ENCODE results near the gene SOX6.

SOX6 gene

GRCh38 chr11:16169956-16170847 is 186.1 kb downstream of the SOX6 start:
- TF ChIP-seq CTCF (IDR thresholded peaks at IDR 0.05; ENCODE audit: insufficient read depth, low read depth, low read length, missing control alignments): no peak
- H3K4me3 ChIP-seq (ENCODE audit: low read length): no peak overlapping the region

DNA sequence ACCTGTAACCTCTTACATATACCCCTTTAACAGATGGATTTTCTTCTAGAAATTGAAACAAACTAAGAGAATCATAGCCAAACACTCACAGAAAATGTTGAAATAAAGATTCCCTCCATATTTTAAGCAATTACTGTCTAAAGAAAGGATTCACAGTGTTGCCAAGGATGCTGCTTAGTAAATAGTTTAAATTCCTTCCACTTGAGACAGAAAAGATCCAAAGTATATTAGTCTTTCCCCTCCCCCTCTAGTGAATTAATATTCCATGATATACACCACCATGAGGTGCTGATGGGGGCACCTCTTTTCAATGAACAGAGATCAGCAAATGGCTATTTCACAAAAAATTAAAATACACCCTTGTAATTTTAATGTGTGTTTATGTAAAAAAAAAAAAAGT is 186.8 kb downstream of the SOX6 start:
- no peak for DNase-seq (ENCODE audit: low read depth)
- no peak overlapping the region for H3K4me3 ChIP-seq (ENCODE audit: low read length)
- no peak for TF ChIP-seq CTCF (IDR thresholded peaks at IDR 0.05; ENCODE audit: insufficient read depth, low read depth, low read length, missing control alignments)

More at GRCh38 chr11:16169956-16170847, 186.1 kb downstream of the SOX6 start:
- DNase-seq (ENCODE audit: low read depth): no peak

GRCh38 chr11:16167706-16168487 is 188.4 kb downstream of the SOX6 start:
- H3K4me3 ChIP-seq (ENCODE audit: low read length): no peak overlapping the region
- no peak for TF ChIP-seq CTCF (IDR thresholded peaks at IDR 0.05; ENCODE audit: insufficient read depth, low read depth, low read length, missing control alignments)
- no peak for DNase-seq (ENCODE audit: low read depth)

DNA sequence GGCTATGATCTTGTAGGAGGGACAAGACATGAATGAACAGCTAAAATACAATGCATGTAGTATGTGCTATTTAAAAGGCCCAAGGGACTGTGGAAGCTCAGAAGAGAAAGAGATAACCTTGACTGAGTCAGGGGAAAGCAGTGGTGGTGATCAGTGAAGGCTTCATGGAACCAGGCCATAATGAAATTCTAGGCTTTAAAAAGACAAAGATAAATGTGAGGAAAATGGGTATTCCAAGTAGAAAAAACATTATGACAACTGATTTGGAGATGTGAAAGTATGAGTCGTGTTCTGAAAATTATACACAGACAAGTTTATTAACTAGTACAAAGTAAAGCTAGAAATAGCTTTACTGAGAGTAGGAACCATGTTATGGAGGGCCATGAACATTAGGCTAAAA is 189.8 kb downstream of the SOX6 start:
- no peak overlapping the region for H3K4me3 ChIP-seq (ENCODE audit: low read length)

DNA sequence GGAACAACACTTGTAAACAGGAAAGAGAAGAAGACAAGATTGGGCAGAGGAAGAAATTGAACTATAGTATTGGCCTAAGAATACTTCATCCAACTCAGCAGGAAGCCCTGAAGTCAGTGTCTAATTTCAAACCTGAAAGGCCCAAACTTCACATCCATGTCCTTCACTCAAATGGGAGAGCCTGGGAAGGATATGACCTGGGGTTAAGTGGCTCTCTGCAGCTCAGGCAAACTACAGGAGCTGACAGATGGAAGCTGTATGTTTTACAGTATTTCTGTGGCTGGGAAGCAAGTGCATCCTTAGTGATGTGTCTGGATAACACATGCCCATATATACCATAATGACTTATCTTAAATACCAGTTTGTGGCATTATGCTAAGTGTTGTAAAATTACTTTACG is 196.2 kb downstream of the SOX6 start:
- no peak for TF ChIP-seq CTCF (IDR thresholded peaks at IDR 0.05; ENCODE audit: insufficient read depth, low read depth, low read length, missing control alignments)
- no peak for DNase-seq (ENCODE audit: low read depth)
- H3K4me3 ChIP-seq (ENCODE audit: low read length): no peak overlapping the region

More for the DNA sequence above, 189.8 kb downstream of the SOX6 start:
- no peak for DNase-seq (ENCODE audit: low read depth)
- no peak for TF ChIP-seq CTCF (IDR thresholded peaks at IDR 0.05; ENCODE audit: insufficient read depth, low read depth, low read length, missing control alignments)

DNA sequence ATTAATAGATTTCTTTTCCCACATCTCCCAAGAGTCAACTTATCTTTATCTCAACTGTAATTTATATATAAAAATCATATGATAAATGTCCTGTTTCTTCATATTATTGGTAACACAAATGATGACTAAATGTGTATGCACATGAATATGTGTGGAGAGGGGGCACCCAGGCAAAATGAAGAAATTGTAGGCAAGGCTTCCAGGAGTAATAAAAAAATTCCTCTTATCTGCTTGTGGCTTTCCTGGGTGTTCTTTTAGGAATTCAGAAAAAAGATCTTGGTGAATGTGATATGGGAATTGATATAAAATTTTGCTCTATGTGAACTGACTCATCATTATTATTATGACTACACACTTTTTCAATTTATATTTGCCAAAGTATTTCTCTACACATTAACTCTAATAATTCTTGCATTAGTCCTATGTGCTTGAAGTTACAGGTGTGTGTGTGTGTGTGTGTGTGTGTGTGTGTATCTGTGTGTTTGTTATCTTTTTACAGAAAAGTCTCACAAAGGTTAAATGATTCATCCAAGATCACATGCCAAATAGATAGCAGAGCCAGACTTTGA is 197.8 kb downstream of the SOX6 start:
- DNase-seq (ENCODE audit: low read depth): no peak
- no peak for TF ChIP-seq CTCF (IDR thresholded peaks at IDR 0.05; ENCODE audit: insufficient read depth, low read depth, low read length, missing control alignments)
- H3K4me3 ChIP-seq (ENCODE audit: low read length): no peak overlapping the region
